OCI-LY1 (cell line): ENCODE results near the gene CDK5RAP2.

Experiments
- EZH2 ChIP-seq: fragments of 200-600 bp; sonication (generic), shearing (Covaris generic); IDR thresholded peaks from 2 replicates; pipeline ENCODE4 v1.8.0; 2017; ENCODE audit warnings: borderline replicate concordance, mixed run types, mild to moderate bottlenecking, antibody characterized with exemption, low read length, moderate library complexity, mixed read lengths
- TF ChIP-seq, protein P1 (sequence below): fragments of 200-600 bp; sonication (generic), shearing (Covaris generic); IDR thresholded peaks from 2 replicates; pipeline ENCODE4 v1.5.1; 2017; ENCODE audit warnings: mild to moderate bottlenecking, antibody characterized with exemption, low read length, moderate library complexity, mixed read lengths

DNA sequence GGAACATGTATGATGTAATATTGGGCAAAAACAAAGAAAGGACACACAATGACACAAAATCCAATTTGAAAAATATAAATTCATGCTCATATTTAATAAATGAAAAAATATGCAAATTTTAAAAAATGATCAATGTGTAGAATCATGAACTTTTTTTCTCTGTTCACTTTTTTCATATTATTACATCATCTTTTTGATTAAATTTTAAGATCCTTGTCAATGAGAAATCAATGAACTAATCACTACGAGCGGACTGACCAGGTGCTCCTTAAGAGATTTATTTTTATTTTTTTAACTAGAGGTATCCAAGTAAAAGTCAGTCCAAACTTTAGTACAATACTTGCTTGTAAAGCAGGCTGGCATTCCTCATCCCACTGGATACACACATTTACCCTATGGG is 174.1 kb downstream of the CDK5RAP2 start:
- TF ChIP-seq, protein P1, sequence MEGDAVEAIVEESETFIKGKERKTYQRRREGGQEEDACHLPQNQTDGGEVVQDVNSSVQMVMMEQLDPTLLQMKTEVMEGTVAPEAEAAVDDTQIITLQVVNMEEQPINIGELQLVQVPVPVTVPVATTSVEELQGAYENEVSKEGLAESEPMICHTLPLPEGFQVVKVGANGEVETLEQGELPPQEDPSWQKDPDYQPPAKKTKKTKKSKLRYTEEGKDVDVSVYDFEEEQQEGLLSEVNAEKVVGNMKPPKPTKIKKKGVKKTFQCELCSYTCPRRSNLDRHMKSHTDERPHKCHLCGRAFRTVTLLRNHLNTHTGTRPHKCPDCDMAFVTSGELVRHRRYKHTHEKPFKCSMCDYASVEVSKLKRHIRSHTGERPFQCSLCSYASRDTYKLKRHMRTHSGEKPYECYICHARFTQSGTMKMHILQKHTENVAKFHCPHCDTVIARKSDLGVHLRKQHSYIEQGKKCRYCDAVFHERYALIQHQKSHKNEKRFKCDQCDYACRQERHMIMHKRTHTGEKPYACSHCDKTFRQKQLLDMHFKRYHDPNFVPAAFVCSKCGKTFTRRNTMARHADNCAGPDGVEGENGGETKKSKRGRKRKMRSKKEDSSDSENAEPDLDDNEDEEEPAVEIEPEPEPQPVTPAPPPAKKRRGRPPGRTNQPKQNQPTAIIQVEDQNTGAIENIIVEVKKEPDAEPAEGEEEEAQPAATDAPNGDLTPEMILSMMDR = no peak
- TF ChIP-seq EZH2 = no peak
